GM18907 (cell line): ENCODE data around the gene SEMA6D.

ENCODE experiments used
- ATAC-seq: cut with Tn5 transposase; IDR thresholded peaks from one replicate; pipeline ENCODE4 v1.9.1; 2021; ENCODE audit warnings: mild to moderate bottlenecking, moderate library complexity; ENCODE audit not compliant: unreplicated experiment

The SEMA6D gene

DNA sequence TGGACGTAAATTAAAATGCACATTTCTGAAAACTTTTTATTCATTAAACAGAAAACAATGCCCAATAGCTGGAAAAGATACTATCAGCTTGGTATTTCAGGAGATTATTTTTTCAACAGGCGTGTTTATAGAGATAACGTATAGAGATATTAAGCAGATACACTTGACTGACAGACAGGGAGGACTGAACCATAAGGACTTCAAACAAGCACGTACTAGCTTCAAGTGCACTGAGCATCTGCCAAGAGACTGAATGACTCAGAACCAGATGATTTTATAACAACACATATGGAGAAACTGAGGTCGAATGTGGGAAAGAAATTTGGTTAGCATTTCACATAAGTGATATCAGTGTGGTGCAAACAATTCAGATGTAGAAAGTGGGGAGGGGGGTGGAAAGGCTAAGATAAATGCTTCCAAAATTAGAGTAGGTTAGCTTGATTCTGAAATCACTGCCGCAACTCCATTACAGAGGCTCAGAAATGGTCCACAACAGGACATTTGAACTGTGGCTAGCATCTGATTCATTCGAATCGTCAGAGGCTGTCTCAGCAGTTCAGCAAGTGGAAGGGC is 103.5 kb downstream of the SEMA6D start:
- no peak for ATAC-seq

DNA sequence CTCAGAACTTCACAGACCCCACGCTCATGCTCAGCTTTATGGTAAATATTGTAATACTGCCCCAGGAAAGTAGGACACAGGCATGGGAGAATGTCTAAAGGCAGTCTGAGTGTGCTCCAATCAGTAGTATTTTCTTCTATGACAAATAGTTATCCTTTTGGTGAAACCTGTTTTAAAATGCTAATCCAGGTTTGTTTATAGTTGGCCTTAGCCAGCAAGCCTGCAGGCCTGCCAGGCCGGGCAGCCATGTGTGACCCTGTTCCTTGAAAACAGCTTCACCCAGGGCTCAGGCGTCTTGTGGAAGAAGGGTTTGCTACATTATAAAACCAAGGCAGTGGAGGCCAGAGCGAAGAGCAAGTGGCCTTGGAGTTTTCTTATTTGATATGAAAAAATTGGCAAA is 104.7 kb downstream of the SEMA6D start:
- ATAC-seq: no peak
